CD4-positive, alpha-beta T cell (primary cell): ENCODE data around the gene PRMT7. TPM values are rescaled to one million over a fixed set of nuclear protein-coding genes. Genes with fewer than 3 reads are reported as not detected.
A peak's percentile ranks its signal among the peaks of the same experiment; 100 is the strongest.

Source experiments
- ATAC-seq: fragments of 200-7000 bp; cut with Tn5 transposase; one replicate; pipeline ENCODE4 v1.10.0; 2022; ENCODE audit warnings: mild to moderate bottlenecking; ENCODE audit not compliant: poor library complexity
- CTCF ChIA-PET: fragments of 350-600 bp; sonication (Branson Sonifier 250); formaldehyde crosslinking; loops from one replicate; lab custom pipeline; 2021; ENCODE audit warnings: antibody characterized with exemption, inconsistent platforms; lab: Charles Lee
- POLR2A ChIA-PET: fragments of 350-600 bp; sonication (Branson Sonifier 250); formaldehyde crosslinking; loops from one replicate; lab custom pipeline; 2021; ENCODE audit warnings: antibody characterized with exemption, inconsistent platforms; lab: Charles Lee
- DNase-seq, 14 experiments: peaks; one replicate each; pipeline ENCODE4 v3.0.0-alpha.2; 2013 to 2020; ENCODE audit warnings: mixed read lengths in 2 of 14
- H3K27ac ChIP-seq, 2 donors: one replicate each; pipeline versions ENCODE4 v1.5.1 to v1.7.0; 2013; ENCODE audit warnings: low read length in 2 of 2, low read depth in 1 of 2, mild to moderate bottlenecking in 1 of 2
- H3K27me3 ChIP-seq, 2 experiments: 1 replicate in 1 of 2; 2 replicates in 1 of 2; pipeline versions ENCODE4 v1.6.1 to v1.7.0; 2013; ENCODE audit warnings: low read length in 2 of 2, control low read depth in 1 of 2, mild to moderate bottlenecking in 1 of 2, moderate library complexity in 1 of 2; ENCODE audit not compliant: insufficient read depth in 2 of 2, control insufficient read depth in 1 of 2
- H3K36me3 ChIP-seq: one replicate; pipeline ENCODE4 v1.6.1; 2013; ENCODE audit warnings: low read length, control low read depth; ENCODE audit not compliant: insufficient read depth
- H3K4me1 ChIP-seq: one replicate; pipeline ENCODE4 v1.6.1; 2013; ENCODE audit warnings: low read length, control low read depth; ENCODE audit not compliant: insufficient read depth
- H3K4me3 ChIP-seq: one replicate; pipeline ENCODE4 v1.5.1; 2013; ENCODE audit warnings: mild to moderate bottlenecking, low read length, moderate library complexity
- H3K9me3 ChIP-seq, 2 experiments: 1 replicate in 1 of 2; 2 replicates in 1 of 2; pipeline versions ENCODE4 v1.6.1 to v1.7.0; 2013; ENCODE audit warnings: low read length in 2 of 2, mild to moderate bottlenecking in 2 of 2, control low read depth in 1 of 2, moderate library complexity in 1 of 2; ENCODE audit not compliant: control insufficient read depth in 1 of 2, insufficient read depth in 1 of 2
- H3K27ac Mint-ChIP-seq: one replicate; pipeline ENCODE4 v1.8.0; 2020; ENCODE audit warnings: mixed read lengths
- H3K27me3 Mint-ChIP-seq: one replicate; pipeline ENCODE4 v1.8.0; 2021; ENCODE audit warnings: mixed read lengths
- H3K36me3 Mint-ChIP-seq: one replicate; pipeline ENCODE4 v1.8.0; 2021; ENCODE audit warnings: low read depth, mixed read lengths
- H3K4me1 Mint-ChIP-seq: one replicate; pipeline ENCODE4 v1.8.0; 2021; ENCODE audit warnings: low read depth, mixed read lengths
- H3K4me3 Mint-ChIP-seq: one replicate; pipeline ENCODE4 v1.8.0; 2020; ENCODE audit warnings: mild to moderate bottlenecking, mixed read lengths
- H3K9me3 Mint-ChIP-seq: one replicate; pipeline ENCODE4 v1.8.0; 2020; ENCODE audit warnings: mixed read lengths
- CTCF ChIP-seq: fragments of 200-600 bp; IDR thresholded peaks from one replicate; pipeline ENCODE4 v1.8.0; 2022; ENCODE audit warnings: antibody characterized with exemption, mild to moderate bottlenecking
- intact Hi-C, 2 experiments: fragments of 100-400 bp; cut with DNase I in 1 of 2; cut with micrococcal nuclease in 1 of 2; formaldehyde crosslinking; loops; one replicate each; pipeline versions ENCODE4 v1.15.1 to v1.9.0; 2023 to 2025; cut with DNase I, micrococcal nuclease
- total RNA-seq, 174 experiments: library from RNA in 2 of 174; stranded (reverse) in 2 of 174; gene quantifications; one replicate each; pipeline ENCODE4 v1.2.3 and lab custom pipeline; 2021 to 2026

Gene PRMT7
- total RNA-seq, 2 experiments from 2014 or later = 46.3 to 51.0 TPM

DNA sequence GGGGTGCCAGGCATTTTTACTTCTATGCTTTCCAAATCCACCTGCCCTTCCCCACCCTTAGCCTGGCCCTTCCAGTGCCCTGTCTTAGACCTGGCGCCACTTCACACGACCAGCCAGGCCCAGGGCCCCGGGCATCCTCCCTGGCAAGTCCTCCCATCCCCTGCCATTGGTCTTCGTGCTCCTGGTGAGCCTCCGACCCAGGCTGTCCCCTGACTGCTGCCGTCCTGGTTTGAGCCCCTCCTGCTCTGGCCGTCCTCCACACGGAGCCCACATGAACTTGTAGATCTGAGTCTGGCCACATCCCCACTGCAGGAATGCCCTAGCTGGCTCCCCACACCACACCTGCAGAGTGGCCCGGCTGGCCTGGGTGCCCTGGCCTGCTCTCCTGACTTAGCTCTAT lies 44.0 kb downstream of the PRMT7 start:
- no peaks in the 10 kb centered on the region for H3K9me3 Mint-ChIP-seq
- Histone ChIP-seq H3K27me3 (no peaks in the 10 kb centered on the region), H3K36me3 (peaks cover 55% of the 10 kb centered on the region)

DNA sequence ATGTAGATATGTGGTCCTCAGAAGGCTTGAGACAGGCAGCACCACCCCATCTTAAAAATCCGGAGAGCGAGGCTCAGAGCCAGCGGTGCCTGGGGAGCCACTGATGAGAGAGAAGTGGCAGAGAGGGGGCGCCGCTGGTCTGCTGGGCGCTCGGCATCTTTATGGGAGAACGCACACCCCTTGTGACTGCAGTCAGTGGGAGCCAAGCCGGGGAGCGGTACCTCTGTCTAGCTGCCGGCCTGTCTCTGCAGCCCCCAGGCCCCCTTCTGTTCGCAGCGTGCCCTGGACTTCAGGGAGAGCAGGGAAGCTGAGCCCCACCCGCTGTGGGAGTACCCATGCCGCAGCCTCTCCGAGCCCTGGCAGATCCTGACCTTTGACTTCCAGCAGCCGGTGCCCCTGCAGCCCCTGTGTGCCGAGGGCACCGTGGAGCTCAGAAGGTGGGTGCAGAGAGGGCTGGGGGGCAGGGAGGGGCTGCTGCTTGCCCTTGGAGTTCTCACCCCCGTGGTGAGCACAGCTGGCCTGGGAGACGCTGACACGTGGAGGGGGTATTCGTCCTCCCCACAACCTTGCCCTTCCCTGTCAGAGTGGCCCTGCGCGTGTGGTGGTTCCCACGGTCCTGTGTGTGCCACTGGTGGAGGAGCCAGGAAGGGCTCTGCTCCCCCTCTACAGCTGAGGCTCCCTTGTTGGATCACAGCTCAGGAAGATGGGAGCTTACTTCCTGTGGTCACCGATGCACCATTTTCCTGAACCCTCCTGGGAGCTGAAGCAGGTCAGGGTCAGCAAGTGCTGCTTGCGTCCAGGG lies 44.8 kb downstream of the PRMT7 start:
- Mint-ChIP-seq H3K36me3 (peaks cover 71% of the 10 kb centered on the region), H3K27me3 (no peaks in the 10 kb centered on the region), H3K27ac (no peak overlapping the region), H3K9me3 (no peaks in the 10 kb centered on the region), H3K4me1 (peaks cover 28% of the 10 kb centered on the region), H3K4me3 (peak overlapping the region; percentile 7)
- ATAC-seq = no peak
- intact Hi-C loops = no loop called here
- H3K4me3 ChIP-seq = peak overlapping the region; percentile 47
- H3K36me3 ChIP-seq = peaks cover 47% of the 10 kb centered on the region
- CTCF ChIA-PET = interaction anchor here (1.2 kb wide), 1 partner anchor 94 kb away, joined by 3 read pairs; no protein-coding TSS in a partner anchor
- POLR2A ChIA-PET = interaction anchor here (0.6 to 1.4 kb wide), 8 partner anchors 10 to 118 kb away, joined by 3 to 10 read pairs (median 4); partner anchors contain the start of genes SLC7A6 and SMPD3
- H3K9me3 ChIP-seq = no peaks in the 10 kb centered on the region
- no peaks in the 10 kb centered on the region for H3K27me3 ChIP-seq
- H3K4me1 ChIP-seq = peaks cover 42% of the 10 kb centered on the region
- no peak overlapping the region for H3K27ac ChIP-seq
- DNase-seq = peak in 2 of 14 experiments; percentile 13 to 32
- no peak for TF ChIP-seq CTCF

More for the DNA sequence above, 44.0 kb downstream of the PRMT7 start:
- no peak overlapping the region for H3K4me3 ChIP-seq
- CTCF ChIA-PET = no interaction called here
- DNase-seq (no peak), ATAC-seq (no peak)
- Mint-ChIP-seq H3K4me1 (peaks cover 28% of the 10 kb centered on the region), H3K36me3 (peaks cover 74% of the 10 kb centered on the region), H3K27me3 (no peaks in the 10 kb centered on the region), H3K4me3 (no peak overlapping the region), H3K27ac (no peak overlapping the region)
- no peaks in the 10 kb centered on the region for H3K9me3 ChIP-seq
- H3K27ac ChIP-seq = no peak overlapping the region
- POLR2A ChIA-PET = interaction anchor here (1.1 kb wide), 1 partner anchor 14 kb away, joined by 3 read pairs; no protein-coding TSS in a partner anchor
- intact Hi-C loops = no loop called here
- TF ChIP-seq CTCF = no peak
- H3K4me1 ChIP-seq = peaks cover 42% of the 10 kb centered on the region

GRCh38 chr16:68356249-68356918 lies 45.6 kb downstream of the PRMT7 start:
- peaks cover 42% of the 10 kb centered on the region for H3K4me1 ChIP-seq
- Mint-ChIP-seq H3K4me3 (peak overlapping the region; percentile 80), H3K27ac (peak overlapping the region; percentile 33), H3K9me3 (no peaks in the 10 kb centered on the region), H3K36me3 (peaks cover 65% of the 10 kb centered on the region), H3K4me1 (peaks cover 28% of the 10 kb centered on the region), H3K27me3 (no peaks in the 10 kb centered on the region)
- no peak for TF ChIP-seq CTCF
- H3K9me3 ChIP-seq = no peaks in the 10 kb centered on the region
- H3K36me3 ChIP-seq = peaks cover 40% of the 10 kb centered on the region
- ChIA-PET POLR2A (interaction anchor here (0.6 to 1.4 kb wide), 7 partner anchors 11 to 119 kb away, joined by 3 to 10 read pairs (median 5); partner anchors contain the start of genes SLC7A6 and SMPD3), CTCF (interaction anchor here (1.2 kb wide), 1 partner anchor 95 kb away, joined by 3 read pairs; no protein-coding TSS in a partner anchor)
- no peaks in the 10 kb centered on the region for H3K27me3 ChIP-seq
- intact Hi-C loops = no loop called here
- peak overlapping the region in 1 of 2 donors; percentile 21 for H3K27ac ChIP-seq
- ATAC-seq (peak; percentile 88), DNase-seq (peak; percentile 31 to 86 (median 58))
- peak overlapping the region; percentile 47 for H3K4me3 ChIP-seq
